Measurements from ENCODE around the gene STX19.

DNA sequence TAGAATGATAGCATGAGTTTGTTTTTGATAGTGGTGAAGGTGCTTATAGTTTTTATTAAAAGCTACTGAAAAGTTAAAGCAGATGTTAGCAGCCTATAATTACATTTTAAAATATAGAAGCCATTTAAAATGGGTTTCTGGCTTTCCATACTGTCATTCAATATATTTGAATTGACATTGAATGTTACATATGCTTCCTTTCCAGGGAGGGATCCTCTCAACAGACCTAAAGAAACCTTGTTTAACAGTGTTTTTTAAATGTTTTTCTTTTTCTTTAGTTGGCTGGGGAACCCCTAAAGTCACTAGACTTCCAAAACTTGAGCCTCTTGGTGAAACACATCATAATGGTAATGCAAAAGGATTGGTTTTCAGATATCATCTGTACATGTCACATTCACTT lies 22.1 kb upstream of the STX19 start:
- TF ChIP-seq CTCF (IDR thresholded peaks at IDR 0.05) (no peak), POLR2A (IDR thresholded peaks at IDR 0.05) (no peak)

Data from Peyer's patch (tissue), 4 donors.